ENCODE results near the gene NUP210. TPM values are rescaled to one million over a fixed set of nuclear protein-coding genes. Genes with fewer than 3 reads are reported as not detected.

The NUP210 gene
- total RNA-seq, 1 experiment from 2014 or later = 40.1 TPM

DNA sequence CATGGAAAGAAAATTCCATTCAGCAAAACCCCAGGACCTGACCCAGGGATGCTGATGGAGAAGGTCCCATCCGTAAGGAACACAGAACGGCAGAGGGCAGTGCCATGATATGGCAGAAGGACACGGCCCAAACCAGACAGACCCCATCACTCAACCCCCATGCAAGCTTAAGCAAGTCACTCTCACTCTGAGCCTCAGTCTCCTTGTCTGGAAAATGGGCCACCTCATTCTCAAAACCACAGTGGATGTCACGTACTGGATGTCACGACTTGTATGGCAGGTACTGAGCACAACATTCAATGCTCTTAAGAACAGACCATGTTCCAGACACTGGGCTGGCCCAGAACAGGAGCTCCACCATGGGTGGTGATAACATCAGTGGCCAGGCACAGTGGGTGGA is 90.4 kb downstream of the NUP210 start:
- DNase-seq = no peak
- H3K36me3 ChIP-seq (replicated peaks; ENCODE audit: control insufficient read depth, insufficient read depth, low read length) = peaks cover 45% of the 10 kb centered on the region

GRCh38 chr3:13325892-13326443 is 94.2 kb downstream of the NUP210 start:
- H3K36me3 ChIP-seq (replicated peaks; ENCODE audit: control insufficient read depth, insufficient read depth, low read length) = peaks cover 47% of the 10 kb centered on the region
- H3K27me3 ChIP-seq (ENCODE audit: control insufficient read depth, insufficient read depth, low read length) = no peaks in the 10 kb centered on the region
- no peak for DNase-seq
- no peak overlapping the region for H3K4me3 ChIP-seq (ENCODE audit: insufficient read depth, low read depth, low read length)

More for the DNA sequence above, 90.4 kb downstream of the NUP210 start:
- H3K27me3 ChIP-seq (ENCODE audit: control insufficient read depth, insufficient read depth, low read length) = no peaks in the 10 kb centered on the region
- no peak overlapping the region for H3K4me3 ChIP-seq (ENCODE audit: insufficient read depth, low read depth, low read length)

GRCh38 chr3:13324835-13325501 is 95.2 kb downstream of the NUP210 start:
- DNase-seq = no peak
- Histone ChIP-seq H3K4me3 (ENCODE audit: insufficient read depth, low read depth, low read length) (no peak overlapping the region), H3K27me3 (ENCODE audit: control insufficient read depth, insufficient read depth, low read length) (no peaks in the 10 kb centered on the region), H3K36me3 (replicated peaks; ENCODE audit: control insufficient read depth, insufficient read depth, low read length) (peaks cover 41% of the 10 kb centered on the region)

DNA sequence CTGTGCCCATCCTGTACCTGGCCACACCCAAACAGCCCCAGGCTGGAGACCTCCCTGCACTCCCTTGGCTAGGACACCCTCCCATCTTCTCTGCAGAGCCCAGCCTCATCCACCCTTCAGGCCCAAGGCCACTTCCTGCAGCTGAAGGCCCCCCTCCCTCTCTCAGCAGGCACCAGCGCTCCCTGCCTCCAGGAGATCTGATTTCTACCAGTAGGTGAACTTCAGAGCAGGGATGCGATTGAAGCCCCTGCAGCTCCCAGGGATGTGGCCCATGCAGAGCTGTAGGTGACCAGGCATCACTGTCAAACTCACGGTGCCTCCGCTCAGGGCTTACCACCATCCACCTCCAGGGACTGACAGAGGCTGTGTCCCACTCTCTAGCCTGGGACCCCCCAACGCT is 96.3 kb downstream of the NUP210 start:
- no peak for DNase-seq
- H3K27me3 ChIP-seq (ENCODE audit: control insufficient read depth, insufficient read depth, low read length) = no peaks in the 10 kb centered on the region
- H3K36me3 ChIP-seq (replicated peaks; ENCODE audit: control insufficient read depth, insufficient read depth, low read length) = peaks cover 38% of the 10 kb centered on the region
- no peak overlapping the region for H3K4me3 ChIP-seq (ENCODE audit: insufficient read depth, low read depth, low read length)

GRCh38 chr3:13322324-13322723 is 97.8 kb downstream of the NUP210 start:
- Histone ChIP-seq H3K27me3 (ENCODE audit: control insufficient read depth, insufficient read depth, low read length) (no peaks in the 10 kb centered on the region), H3K36me3 (replicated peaks; ENCODE audit: control insufficient read depth, insufficient read depth, low read length) (peaks cover 40% of the 10 kb centered on the region), H3K4me3 (ENCODE audit: insufficient read depth, low read depth, low read length) (no peak overlapping the region)
- DNase-seq = no peak

GRCh38 chr3:13319564-13320220 is 100.4 kb downstream of the NUP210 start:
- Histone ChIP-seq H3K4me3 (ENCODE audit: insufficient read depth, low read depth, low read length) (no peak overlapping the region), H3K36me3 (replicated peaks; ENCODE audit: control insufficient read depth, insufficient read depth, low read length) (peaks cover 32% of the 10 kb centered on the region)
- no peak for DNase-seq

GRCh38 chr3:13318626-13319470 is 101.3 kb downstream of the NUP210 start:
- Histone ChIP-seq H3K4me3 (ENCODE audit: insufficient read depth, low read depth, low read length) (no peak overlapping the region), H3K27me3 (ENCODE audit: control insufficient read depth, insufficient read depth, low read length) (no peaks in the 10 kb centered on the region), H3K36me3 (replicated peaks; ENCODE audit: control insufficient read depth, insufficient read depth, low read length) (peaks cover 30% of the 10 kb centered on the region)
- DNase-seq = no peak

More at GRCh38 chr3:13319564-13320220, 100.4 kb downstream of the NUP210 start:
- no peaks in the 10 kb centered on the region for H3K27me3 ChIP-seq (ENCODE audit: control insufficient read depth, insufficient read depth, low read length)

DNA sequence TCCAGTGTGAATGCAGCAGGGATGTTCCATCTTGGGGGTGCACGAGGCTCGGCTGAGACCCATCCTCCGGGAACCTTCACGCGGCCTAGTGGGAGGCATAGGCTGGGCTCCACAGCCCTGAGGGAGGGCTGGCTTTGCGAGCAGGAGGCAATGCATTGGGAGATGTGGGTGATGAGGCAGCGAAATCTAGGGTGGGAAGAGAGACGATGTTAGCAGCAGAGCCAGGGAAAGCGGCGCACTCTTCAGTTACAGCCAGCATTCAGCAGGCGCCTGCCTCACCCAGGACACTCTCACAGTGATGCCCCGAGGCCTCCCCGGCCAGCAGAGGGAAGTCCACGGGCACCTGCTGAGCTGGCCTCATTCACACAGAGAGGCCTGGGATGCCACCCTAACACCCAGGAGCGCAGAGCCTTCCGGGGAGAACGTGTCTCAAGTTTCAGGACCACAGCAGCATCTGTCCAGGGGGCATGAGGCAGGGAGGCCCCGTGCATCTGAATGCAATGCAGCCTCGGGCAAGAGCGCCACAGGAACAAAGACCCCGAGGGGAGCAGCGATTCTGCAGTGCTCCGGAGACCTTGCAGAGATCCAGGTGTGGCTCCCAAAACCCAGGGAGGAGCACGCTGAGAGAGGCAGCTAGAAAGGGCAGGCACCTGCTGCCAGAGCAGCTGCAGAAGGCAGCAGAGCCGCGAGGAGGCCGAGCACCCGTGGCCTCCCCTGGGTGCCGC is 102.4 kb downstream of the NUP210 start:
- Histone ChIP-seq H3K36me3 (replicated peaks; ENCODE audit: control insufficient read depth, insufficient read depth, low read length) (peaks cover 28% of the 10 kb centered on the region), H3K4me3 (ENCODE audit: insufficient read depth, low read depth, low read length) (no peak overlapping the region)

DNA sequence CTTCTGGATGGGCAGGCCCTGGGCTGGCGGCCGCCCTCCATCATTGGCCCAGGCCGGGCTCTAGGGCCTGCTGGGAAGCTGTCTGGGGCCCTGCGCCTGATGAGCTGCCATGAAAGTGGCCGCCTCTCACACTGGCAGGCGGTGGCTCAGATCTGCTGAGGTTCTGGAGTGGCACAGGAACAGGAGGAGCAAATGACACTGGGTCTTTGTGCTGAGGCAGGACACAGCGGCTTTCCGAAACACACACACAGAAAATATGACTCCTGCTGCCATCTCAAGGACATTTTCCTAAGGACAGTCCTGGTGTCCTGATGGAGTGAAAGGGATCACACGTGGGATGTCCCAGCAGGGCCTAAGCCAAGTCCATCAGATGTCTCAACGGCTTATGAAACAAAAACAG is 103.5 kb downstream of the NUP210 start:
- H3K27me3 ChIP-seq (ENCODE audit: control insufficient read depth, insufficient read depth, low read length) = no peaks in the 10 kb centered on the region
- H3K4me3 ChIP-seq (ENCODE audit: insufficient read depth, low read depth, low read length) = no peak overlapping the region
- DNase-seq = no peak
- H3K36me3 ChIP-seq (replicated peaks; ENCODE audit: control insufficient read depth, insufficient read depth, low read length) = peaks cover 24% of the 10 kb centered on the region

More for the DNA sequence above, 102.4 kb downstream of the NUP210 start:
- H3K27me3 ChIP-seq (ENCODE audit: control insufficient read depth, insufficient read depth, low read length) = no peaks in the 10 kb centered on the region
- no peak for DNase-seq

DNA sequence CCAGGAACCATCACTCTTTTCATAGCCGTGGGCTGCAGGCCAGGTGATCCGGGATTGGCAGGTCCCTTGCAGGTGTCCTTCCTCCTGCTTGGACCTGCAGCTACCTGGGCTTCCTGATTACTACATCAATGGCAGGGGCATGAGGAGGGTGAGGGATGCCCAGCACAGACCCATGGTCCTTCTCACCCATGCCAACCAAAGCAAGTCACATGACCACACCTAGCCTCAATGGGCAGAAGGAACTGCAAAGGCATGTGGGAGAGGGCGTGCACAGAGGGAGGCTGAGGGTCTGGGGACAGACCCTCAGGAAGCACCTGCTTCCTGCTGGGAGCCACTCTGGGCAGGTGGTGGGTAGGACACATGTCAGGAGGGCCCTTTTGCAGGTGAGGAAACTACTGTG is 105.2 kb downstream of the NUP210 start:
- Histone ChIP-seq H3K27me3 (ENCODE audit: control insufficient read depth, insufficient read depth, low read length) (no peaks in the 10 kb centered on the region), H3K36me3 (replicated peaks; ENCODE audit: control insufficient read depth, insufficient read depth, low read length) (peaks cover 23% of the 10 kb centered on the region)
- no peak for DNase-seq

DNA sequence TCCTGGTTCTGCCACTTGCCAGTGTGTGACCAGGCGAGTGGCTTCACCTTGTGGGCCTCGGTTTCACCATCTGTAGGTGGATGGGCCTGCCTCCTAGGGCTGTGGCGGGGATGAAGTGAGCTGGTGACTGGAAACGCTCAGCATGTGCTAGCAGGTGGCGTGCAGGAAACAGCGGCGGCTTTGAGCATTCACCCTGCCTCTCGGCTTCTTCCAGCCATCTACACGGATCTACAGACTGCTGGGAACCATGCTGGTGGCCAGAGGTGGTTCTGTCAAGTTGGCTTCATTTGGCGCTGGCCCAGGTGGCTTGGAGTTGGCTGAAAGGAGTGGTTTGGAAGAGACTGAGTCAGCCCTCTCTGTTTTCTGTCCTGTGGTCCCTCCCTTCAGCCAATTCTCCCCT is 106.3 kb downstream of the NUP210 start:
- Histone ChIP-seq H3K27me3 (ENCODE audit: control insufficient read depth, insufficient read depth, low read length) (no peaks in the 10 kb centered on the region), H3K36me3 (replicated peaks; ENCODE audit: control insufficient read depth, insufficient read depth, low read length) (peaks cover 19% of the 10 kb centered on the region), H3K4me3 (ENCODE audit: insufficient read depth, low read depth, low read length) (no peak overlapping the region)
- no peak for DNase-seq

More for the DNA sequence above, 105.2 kb downstream of the NUP210 start:
- H3K4me3 ChIP-seq (ENCODE audit: insufficient read depth, low read depth, low read length) = no peak overlapping the region

DNA sequence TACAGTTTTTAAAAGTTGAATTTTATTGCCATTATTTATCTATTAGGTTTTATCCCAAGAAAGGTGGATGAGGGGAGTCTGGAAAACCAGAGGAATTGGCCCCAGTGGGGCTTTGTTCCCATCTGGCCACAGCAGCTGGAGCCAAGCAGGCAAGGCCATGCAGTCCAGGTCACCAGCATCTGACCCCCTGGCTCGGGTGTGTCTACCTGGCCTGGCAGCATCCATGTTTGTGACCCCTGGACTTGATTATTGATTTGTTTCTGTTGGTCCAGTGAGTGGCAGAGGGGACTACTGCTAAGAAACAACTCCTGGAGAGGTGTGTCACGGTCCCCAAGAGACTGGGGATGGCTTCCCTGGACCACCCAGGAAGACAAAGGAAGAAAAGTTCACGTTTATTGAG is 111.1 kb downstream of the NUP210 start:
- no peaks in the 10 kb centered on the region for H3K27me3 ChIP-seq (ENCODE audit: control insufficient read depth, insufficient read depth, low read length)
- no peak overlapping the region for H3K4me3 ChIP-seq (ENCODE audit: insufficient read depth, low read depth, low read length)
- no peaks in the 10 kb centered on the region; the same call in 1 of the 2 replicates for H3K36me3 ChIP-seq (replicated peaks; ENCODE audit: control insufficient read depth, insufficient read depth, low read length)
- DNase-seq = no peak

DNA sequence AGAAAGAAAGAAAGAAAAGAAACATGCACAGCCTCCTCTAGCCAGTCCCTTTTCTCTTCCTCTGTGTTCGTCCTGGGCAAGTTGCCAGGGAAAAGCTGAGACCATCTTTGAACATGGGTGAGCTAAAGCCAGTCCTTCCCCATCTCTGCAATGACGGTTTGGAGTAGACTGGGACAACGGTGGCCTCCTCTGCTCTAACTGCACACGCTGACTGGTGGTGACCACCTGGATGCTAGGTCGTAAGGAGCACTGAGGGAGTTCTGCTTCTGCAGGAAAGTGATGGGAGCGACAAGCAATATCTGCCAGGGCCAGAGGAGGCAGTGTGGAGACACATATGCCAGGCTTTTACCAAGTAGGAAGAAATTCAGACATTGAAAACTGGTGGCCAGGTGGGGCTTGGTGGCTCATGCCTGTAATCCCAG is 111.7 kb downstream of the NUP210 start:
- Histone ChIP-seq H3K27me3 (ENCODE audit: control insufficient read depth, insufficient read depth, low read length) (no peaks in the 10 kb centered on the region), H3K4me3 (ENCODE audit: insufficient read depth, low read depth, low read length) (no peak overlapping the region), H3K36me3 (replicated peaks; ENCODE audit: control insufficient read depth, insufficient read depth, low read length) (no peaks in the 10 kb centered on the region)
- peak; percentile 92 for DNase-seq

- Histone ChIP-seq H3K27me3 (ENCODE audit: control insufficient read depth, insufficient read depth, low read length) (no peaks in the 10 kb centered on the region), H3K36me3 (replicated peaks; ENCODE audit: control insufficient read depth, insufficient read depth, low read length) (no peaks in the 10 kb centered on the region), H3K4me3 (ENCODE audit: insufficient read depth, low read depth, low read length) (no peak overlapping the region)
- DNase-seq = peak; percentile 57
Measured at GRCh38 chr3:13307041-13307440, 113.1 kb downstream of the NUP210 start.
